Hepatocyte (in vitro differentiated cells): ENCODE results near the gene HES5. TPM values are rescaled to one million over a fixed set of nuclear protein-coding genes. Genes with fewer than 3 reads are reported as not detected.

Experiments
- DNase-seq: peaks from one replicate; pipeline ENCODE4 v3.0.0-alpha.2; 2016; ENCODE audit warnings: low spot score
- H2AFZ ChIP-seq: fragments of 200-600 bp; sonication (generic); 2 replicates; pipeline ENCODE4 v1.6.0; 2016; ENCODE audit warnings: antibody characterized with exemption, mild to moderate bottlenecking
- H3K27ac ChIP-seq: fragments of 200-600 bp; sonication (generic); 2 replicates; pipeline ENCODE4 v1.5.1; 2016; ENCODE audit warnings: mild to moderate bottlenecking
- H3K27me3 ChIP-seq: fragments of 200-600 bp; sonication (generic); 2 replicates; pipeline ENCODE4 v1.6.1; 2016
- H3K36me3 ChIP-seq: fragments of 200-600 bp; sonication (generic); replicated peaks from 2 replicates; pipeline ENCODE4 v1.5.1; 2016; ENCODE audit warnings: low read depth; ENCODE audit not compliant: insufficient read depth
- H3K4me1 ChIP-seq: fragments of 200-600 bp; sonication (generic); 2 replicates; pipeline ENCODE4 v1.5.1; 2016; ENCODE audit warnings: mild to moderate bottlenecking, moderate library complexity; ENCODE audit not compliant: insufficient read depth
- H3K4me2 ChIP-seq: fragments of 200-600 bp; sonication (generic); 2 replicates; pipeline ENCODE4 v1.6.0; 2016
- H3K4me3 ChIP-seq: fragments of 200-600 bp; sonication (generic); 2 replicates; pipeline ENCODE4 v1.5.1; 2016; ENCODE audit warnings: mild to moderate bottlenecking
- H3K79me2 ChIP-seq: fragments of 200-600 bp; sonication (generic); 2 replicates; pipeline ENCODE4 v1.6.0; 2017; ENCODE audit warnings: mild to moderate bottlenecking
- H3K9me2 ChIP-seq: fragments of 200-600 bp; sonication (generic); replicated peaks from 2 replicates; pipeline ENCODE4 v1.6.0; 2017; ENCODE audit warnings: mild to moderate bottlenecking; ENCODE audit not compliant: insufficient read depth
- H3K9me3 ChIP-seq: fragments of 200-600 bp; sonication (generic); 2 replicates; pipeline ENCODE4 v1.5.1; 2016; ENCODE audit warnings: low read depth, mild to moderate bottlenecking
- H4K20me1 ChIP-seq: fragments of 200-600 bp; sonication (generic); 2 replicates; pipeline ENCODE4 v1.6.0; 2016; ENCODE audit warnings: mild to moderate bottlenecking; ENCODE audit not compliant: insufficient read depth, poor library complexity, severe bottlenecking
- EZH2 ChIP-seq: fragments of 200-600 bp; sonication (generic); IDR thresholded peaks from 2 replicates; pipeline ENCODE4 v1.6.1; 2016; ENCODE audit warnings: antibody characterized with exemption, mild to moderate bottlenecking, borderline replicate concordance
- EZH2phosphoT487 ChIP-seq: fragments of 200-600 bp; sonication (generic); IDR thresholded peaks from one replicate; pipeline ENCODE4 v1.6.1; 2018; ENCODE audit warnings: antibody characterized with exemption, mild to moderate bottlenecking, low read depth, moderate library complexity; ENCODE audit not compliant: unreplicated experiment, severe bottlenecking
- WGBS: methylation state at CpG from one replicate; pipeline ENCODE4 v1.1.6; 2016; ENCODE audit warnings: low lambda C conversion rate; ENCODE audit errors: missing lambda C conversion rate; 5-methylcytosine and 5-hydroxymethylcytosine counted together
- polyA plus RNA-seq: library from polyadenylated mRNA; unstranded; fragments of >200 nt; fragmentation: Nextera tagmentation; extraction: Ambion mirVana; gene quantifications from 2 replicates; pipeline ENCODE4 v1.2.1, GENCODE V29; 2016
- total RNA-seq: library from RNA; depleted of rRNA; stranded (reverse); fragments of >200 nt; gene quantifications from 2 replicates; pipeline ENCODE4 v1.2.3, GENCODE V29; 2014
- TF ChIP-seq, protein P1 (sequence below): fragments of 200-600 bp; sonication (generic); IDR thresholded peaks from 2 replicates; pipeline ENCODE4 v1.5.1; 2016; ENCODE audit warnings: antibody characterized with exemption, mild to moderate bottlenecking; ENCODE audit not compliant: poor library complexity

HES5 gene
- total and polyA plus RNA-seq, 2 experiments from 2014 or later: 1.0 TPM; not detected in 1

DNA sequence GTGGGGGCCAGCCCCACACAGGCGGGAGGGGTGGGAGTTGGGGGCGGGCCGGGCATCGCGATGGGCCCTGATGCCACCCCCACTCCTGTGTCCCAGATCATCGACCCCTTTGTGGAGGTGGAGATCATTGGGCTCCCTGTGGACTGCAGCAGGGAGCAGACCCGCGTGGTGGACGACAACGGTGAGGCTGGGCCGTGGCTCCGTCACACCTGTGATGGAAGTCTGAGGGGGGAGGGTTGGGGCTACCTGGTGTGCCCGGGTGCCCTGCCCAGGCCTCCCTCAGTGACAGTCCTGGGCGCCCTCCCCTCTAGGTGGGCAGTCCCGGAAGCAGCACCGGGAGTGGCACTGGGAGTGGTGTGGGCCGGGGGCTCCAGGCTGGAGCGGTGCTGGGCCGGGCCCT, 31.4 kb downstream of the HES5 start:
- DNase-seq: no peak
- H3K9me2 ChIP-seq: no peaks in the 10 kb centered on the region
- H3K27me3 ChIP-seq: no peaks in the 10 kb centered on the region
- no peaks in the 10 kb centered on the region for H3K9me3 ChIP-seq
- no peak overlapping the region for H3K27ac ChIP-seq
- H3K4me2 ChIP-seq: no peak overlapping the region
- WGBS: 83% methylated on average over 13 of the region's 19 CpGs
- TF ChIP-seq, protein P1, sequence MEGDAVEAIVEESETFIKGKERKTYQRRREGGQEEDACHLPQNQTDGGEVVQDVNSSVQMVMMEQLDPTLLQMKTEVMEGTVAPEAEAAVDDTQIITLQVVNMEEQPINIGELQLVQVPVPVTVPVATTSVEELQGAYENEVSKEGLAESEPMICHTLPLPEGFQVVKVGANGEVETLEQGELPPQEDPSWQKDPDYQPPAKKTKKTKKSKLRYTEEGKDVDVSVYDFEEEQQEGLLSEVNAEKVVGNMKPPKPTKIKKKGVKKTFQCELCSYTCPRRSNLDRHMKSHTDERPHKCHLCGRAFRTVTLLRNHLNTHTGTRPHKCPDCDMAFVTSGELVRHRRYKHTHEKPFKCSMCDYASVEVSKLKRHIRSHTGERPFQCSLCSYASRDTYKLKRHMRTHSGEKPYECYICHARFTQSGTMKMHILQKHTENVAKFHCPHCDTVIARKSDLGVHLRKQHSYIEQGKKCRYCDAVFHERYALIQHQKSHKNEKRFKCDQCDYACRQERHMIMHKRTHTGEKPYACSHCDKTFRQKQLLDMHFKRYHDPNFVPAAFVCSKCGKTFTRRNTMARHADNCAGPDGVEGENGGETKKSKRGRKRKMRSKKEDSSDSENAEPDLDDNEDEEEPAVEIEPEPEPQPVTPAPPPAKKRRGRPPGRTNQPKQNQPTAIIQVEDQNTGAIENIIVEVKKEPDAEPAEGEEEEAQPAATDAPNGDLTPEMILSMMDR: no peak
- no peak for TF ChIP-seq EZH2
- TF ChIP-seq EZH2phosphoT487: no peak
- H4K20me1 ChIP-seq: no peaks in the 10 kb centered on the region
- peaks cover 5% of the 10 kb centered on the region for H3K4me1 ChIP-seq
- no peak overlapping the region for H3K4me3 ChIP-seq
- H2AFZ ChIP-seq: no peak overlapping the region
- no peaks in the 10 kb centered on the region for H3K36me3 ChIP-seq
- no peaks in the 10 kb centered on the region for H3K79me2 ChIP-seq

DNA sequence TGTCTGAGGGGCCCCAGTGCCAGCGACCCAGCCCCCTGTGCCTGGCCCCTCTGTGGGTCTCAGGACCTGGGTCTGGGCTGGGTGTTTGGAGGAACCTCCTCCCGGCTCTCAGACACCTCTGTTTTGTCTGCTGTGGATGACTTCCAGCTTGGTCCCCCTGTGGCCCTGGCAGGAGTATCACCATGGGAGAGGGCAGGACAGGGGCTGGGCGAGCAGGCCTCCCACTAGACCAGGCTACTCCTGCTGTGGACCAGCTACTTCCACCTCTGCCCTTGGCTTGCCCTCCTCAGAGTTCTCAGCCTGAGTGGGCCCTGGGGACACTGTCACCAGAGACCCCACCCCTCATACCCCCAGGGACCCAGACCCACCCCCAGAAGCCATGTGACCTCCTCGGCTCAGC, 32.2 kb downstream of the HES5 start:
- Histone ChIP-seq H3K9me3 (no peaks in the 10 kb centered on the region), H2AFZ (no peak overlapping the region), H3K27ac (no peak overlapping the region), H3K9me2 (no peaks in the 10 kb centered on the region), H3K27me3 (no peaks in the 10 kb centered on the region), H3K4me1 (peaks cover 5% of the 10 kb centered on the region), H3K79me2 (no peaks in the 10 kb centered on the region), H3K36me3 (no peaks in the 10 kb centered on the region), H3K4me3 (no peak overlapping the region), H4K20me1 (no peaks in the 10 kb centered on the region), H3K4me2 (no peak overlapping the region)
- DNase-seq: no peak
- WGBS: 69% methylated on average over 3 of the region's 4 CpGs
- TF ChIP-seq, protein P1: no peak
- TF ChIP-seq EZH2 (no peak), EZH2phosphoT487 (no peak)

DNA sequence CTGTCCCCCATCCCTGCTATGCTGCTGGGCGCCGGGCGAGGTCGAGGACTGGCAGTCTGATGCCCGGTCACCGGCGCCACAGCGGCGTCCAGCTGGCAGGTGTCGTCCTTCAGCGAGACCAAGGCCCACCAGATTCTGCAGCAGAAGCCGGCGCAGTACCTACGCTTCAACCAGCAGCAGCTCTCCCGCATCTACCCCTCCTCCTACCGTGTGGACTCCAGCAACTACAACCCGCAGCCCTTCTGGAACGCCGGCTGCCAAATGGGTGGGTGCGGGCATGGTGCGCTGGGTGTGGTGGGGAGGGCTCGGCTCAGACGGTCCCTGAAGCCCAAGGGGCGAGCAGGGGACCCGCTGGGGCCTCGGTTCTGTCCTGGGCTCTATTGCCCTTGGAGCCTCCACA, 33.3 kb downstream of the HES5 start:
- Histone ChIP-seq H3K4me3 (no peak overlapping the region), H3K9me3 (no peaks in the 10 kb centered on the region), H4K20me1 (no peaks in the 10 kb centered on the region), H3K79me2 (no peaks in the 10 kb centered on the region), H3K27me3 (no peaks in the 10 kb centered on the region), H3K4me1 (peaks cover 5% of the 10 kb centered on the region), H3K36me3 (no peaks in the 10 kb centered on the region), H3K27ac (no peak overlapping the region), H3K9me2 (no peaks in the 10 kb centered on the region), H2AFZ (no peak overlapping the region), H3K4me2 (no peak overlapping the region)
- DNase-seq: no peak
- WGBS: 95% methylated on average over 25 of the region's 26 CpGs
- no peak for TF ChIP-seq EZH2
- TF ChIP-seq, protein P1: no peak
- TF ChIP-seq EZH2phosphoT487: no peak

DNA sequence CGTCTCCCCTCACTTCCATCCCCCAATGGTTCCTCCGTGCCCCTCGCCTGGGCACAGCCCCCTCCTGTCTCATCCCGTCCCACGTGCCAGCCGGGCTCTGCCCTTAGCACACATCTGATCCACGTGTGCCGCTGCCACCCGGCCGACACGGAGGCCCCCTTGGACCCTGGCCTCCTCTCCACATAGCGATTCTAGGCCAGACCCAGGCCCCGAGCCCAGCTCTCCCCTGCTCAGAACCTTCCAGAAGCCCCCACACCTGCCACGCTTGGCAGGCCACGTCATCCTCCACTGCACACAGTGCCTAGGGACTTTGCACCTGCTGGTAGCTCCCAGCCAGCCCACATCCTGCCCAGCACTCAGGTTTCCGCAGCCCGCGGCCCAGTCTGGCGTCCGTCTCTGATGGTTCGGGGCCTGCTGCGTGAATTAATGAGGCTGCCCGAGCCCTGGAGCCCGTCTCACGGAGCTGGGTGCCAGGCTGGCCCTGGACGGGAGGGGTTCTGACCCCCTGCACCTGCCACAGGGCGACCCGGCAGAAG, 33.9 kb downstream of the HES5 start:
- Histone ChIP-seq H3K4me1 (peaks cover 5% of the 10 kb centered on the region), H3K27ac (no peak overlapping the region), H3K9me2 (no peaks in the 10 kb centered on the region), H3K4me3 (no peak overlapping the region), H2AFZ (no peak overlapping the region), H3K36me3 (no peaks in the 10 kb centered on the region), H4K20me1 (no peaks in the 10 kb centered on the region), H3K79me2 (no peaks in the 10 kb centered on the region), H3K27me3 (no peaks in the 10 kb centered on the region), H3K4me2 (no peak overlapping the region), H3K9me3 (no peaks in the 10 kb centered on the region)
- TF ChIP-seq EZH2 (no peak), EZH2phosphoT487 (no peak)
- TF ChIP-seq, protein P1: no peak
- 95% methylated on average over 27 of the region's 28 CpGs for WGBS
- no peak for DNase-seq
